ENCODE data around the gene DCUN1D5. TPM values are rescaled to one million over a fixed set of nuclear protein-coding genes. Genes with fewer than 3 reads are reported as not detected.

Gene DCUN1D5
- total RNA-seq = 31.7 and 39.2 TPM in 2 replicates

GRCh38 chr11:103091801-103092524, at the start of gene DCUN1D5:
TSS of gene DCUN1D5 (minus strand) at chr11:103092160. CDS start at chr11:103091872, 288 bp downstream.
- peak; percentile 96 for DNase-seq (ENCODE audit: low read depth in 2 of 2)

- DNase-seq (ENCODE audit: low read depth in 2 of 2) = no peak
Measured at GRCh38 chr11:103125462-103125861, 33.5 kb upstream of the DCUN1D5 start.

GRCh38 chr11:103114836-103115235, 22.9 kb upstream of the DCUN1D5 start:
- DNase-seq (ENCODE audit: low read depth in 2 of 2) = peak; percentile 50 to 57

GRCh38 chr11:103112364-103112763, 20.4 kb upstream of the DCUN1D5 start:
- no peak for DNase-seq (ENCODE audit: low read depth in 2 of 2)

- no peak for DNase-seq (ENCODE audit: low read depth in 2 of 2)
Measured at GRCh38 chr11:103111400-103111799, 19.4 kb upstream of the DCUN1D5 start.

GRCh38 chr11:103110391-103110790, 18.4 kb upstream of the DCUN1D5 start:
- DNase-seq (ENCODE audit: low read depth in 2 of 2) = peak; percentile 25 to 33

GRCh38 chr11:103109818-103110388, 17.9 kb upstream of the DCUN1D5 start:
- no peak for DNase-seq (ENCODE audit: low read depth in 2 of 2)

GRCh38 chr11:103108933-103109817, 17.2 kb upstream of the DCUN1D5 start, which contains the start of gene DYNC2H1:
TSS of gene DYNC2H1 (plus strand) at chr11:103109426. CDS start at chr11:103109575, 149 bp downstream.
- peak; percentile 84 to 93 for DNase-seq (ENCODE audit: low read depth in 2 of 2)

GRCh38 chr11:103097279-103097678, 5.3 kb upstream of the DCUN1D5 start:
- DNase-seq (ENCODE audit: low read depth in 2 of 2) = no peak

GRCh38 chr11:103091064-103091800, 728 bp downstream of the DCUN1D5 start:
- DNase-seq (ENCODE audit: low read depth in 2 of 2) = peak; percentile 50 to 56

- no peak for DNase-seq (ENCODE audit: low read depth in 2 of 2)
Measured at GRCh38 chr11:103086461-103086860, 5.5 kb downstream of the DCUN1D5 start.

GRCh38 chr11:103085758-103086365, 6.1 kb downstream of the DCUN1D5 start:
- DNase-seq (ENCODE audit: low read depth in 2 of 2) = peak; percentile 22 to 30

GRCh38 chr11:103079833-103080232, 12.1 kb downstream of the DCUN1D5 start:
- DNase-seq (ENCODE audit: low read depth in 2 of 2) = no peak

- no peak for DNase-seq (ENCODE audit: low read depth in 2 of 2)
Measured at GRCh38 chr11:103078710-103079109, 13.2 kb downstream of the DCUN1D5 start.

GRCh38 chr11:103077554-103077953, 14.4 kb downstream of the DCUN1D5 start:
- no peak for DNase-seq (ENCODE audit: low read depth in 2 of 2)

GRCh38 chr11:103076361-103076760, 15.6 kb downstream of the DCUN1D5 start:
- no peak for DNase-seq (ENCODE audit: low read depth in 2 of 2)

GRCh38 chr11:103071008-103071407, 21.0 kb downstream of the DCUN1D5 start:
- no peak for DNase-seq (ENCODE audit: low read depth in 2 of 2)

GRCh38 chr11:103070142-103070541, 21.8 kb downstream of the DCUN1D5 start:
- peak; percentile 12 to 14 for DNase-seq (ENCODE audit: low read depth in 2 of 2)

- DNase-seq (ENCODE audit: low read depth in 2 of 2) = no peak
Measured at GRCh38 chr11:103069367-103069766, 22.6 kb downstream of the DCUN1D5 start.

- DNase-seq (ENCODE audit: low read depth in 2 of 2) = no peak
Measured at GRCh38 chr11:103067118-103067517, 24.8 kb downstream of the DCUN1D5 start.

GRCh38 chr11:103061656-103062055, 30.3 kb downstream of the DCUN1D5 start:
- no peak for DNase-seq (ENCODE audit: low read depth in 2 of 2)

All from lung microvascular endothelial cell (primary cell).